Measurements from ENCODE around the gene C1orf232. TPM values are rescaled to one million over a fixed set of nuclear protein-coding genes. Genes with fewer than 3 reads are reported as not detected.
A peak's percentile ranks its signal among the peaks of the same experiment; 100 is the strongest.

Gene C1orf232
- total RNA-seq, 1 experiment from 2014 or later = not detected

DNA sequence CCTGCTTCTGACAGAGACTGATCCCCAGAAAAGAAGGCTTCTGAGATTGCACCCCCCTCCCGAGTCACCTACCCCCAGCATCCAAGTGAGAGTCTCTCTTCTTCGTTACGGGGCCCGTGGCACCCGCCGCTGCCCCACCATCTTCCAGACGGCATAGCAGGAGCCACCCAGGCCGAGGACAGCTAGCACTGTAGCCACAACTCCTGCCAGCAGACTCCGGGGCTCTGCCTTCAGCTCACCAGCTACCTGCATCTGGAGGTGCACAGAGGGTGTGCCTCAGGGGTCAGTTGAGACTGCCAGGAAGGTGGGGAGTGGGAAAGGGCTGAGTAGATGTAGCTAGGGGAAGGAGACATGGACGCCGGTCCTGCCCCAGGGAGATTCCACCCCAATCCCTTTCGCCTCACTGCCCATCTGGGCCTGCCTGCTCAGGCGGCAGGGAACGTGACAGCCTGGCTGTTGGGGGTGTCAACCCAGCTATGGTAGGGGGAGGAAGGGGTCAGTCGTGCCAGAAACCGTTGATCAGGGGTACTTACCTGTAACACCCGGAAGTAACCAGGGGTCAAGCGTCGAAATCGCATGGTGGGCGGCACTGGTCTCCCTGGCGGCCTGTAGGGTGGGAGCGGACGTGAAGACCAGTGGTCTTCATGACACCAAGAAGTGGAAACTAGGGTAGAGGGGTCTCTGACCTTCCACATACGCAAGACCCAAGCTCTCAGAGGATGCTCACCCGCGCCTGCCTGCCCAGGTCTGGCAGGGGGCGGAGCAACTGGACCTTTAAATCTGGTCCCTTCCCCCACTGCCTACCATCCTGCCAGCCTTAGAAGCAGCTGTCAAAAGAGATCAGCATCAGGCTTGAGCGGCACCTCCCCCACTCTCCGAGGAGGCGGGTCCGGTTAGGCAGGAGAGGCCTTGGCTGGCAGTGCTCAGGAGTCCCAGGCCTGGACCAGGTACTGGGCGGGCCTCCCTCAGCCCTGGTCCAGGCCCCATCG, 2.6 kb upstream of the C1orf232 start, which contains the start of gene ZNF593OS:
ZNF593OS (minus strand) TSS at position 749 of the 989 bp plus-strand sequence; CDS start at position 578, 171 bp downstream.
- Histone ChIP-seq H3K36me3 (ENCODE audit: low read depth, low read length) (no peaks in the 10 kb centered on the region), H3K79me2 (ENCODE audit: low read length) (peaks cover 19% of the 10 kb centered on the region), H3K27ac (ENCODE audit: low read length) (no peak within 1 kb of the TSS), H3K9me3 (ENCODE audit: low read length) (no peaks in the 10 kb centered on the region), H4K20me1 (ENCODE audit: low read length) (no peaks in the 10 kb centered on the region), H3K4me1 (ENCODE audit: insufficient read depth, low read length) (peaks cover 11% of the 10 kb centered on the region), H2AFZ (ENCODE audit: low read length) (no peak within 1 kb of the TSS), H3K4me2 (ENCODE audit: low read length) (peak within 1 kb of the TSS; percentile 97), H3K27me3 (ENCODE audit: low read length) (no peaks in the 10 kb centered on the region), H3K9me2 (replicated peaks; ENCODE audit: low read length) (no peaks in the 10 kb centered on the region), H3F3A (ENCODE audit: low read length, unreplicated experiment) (no peaks in the 10 kb centered on the region), H3K4me3 (ENCODE audit: low read length) (peak within 1 kb of the TSS; percentile 98), H3K9ac (ENCODE audit: low read length) (peak within 1 kb of the TSS; percentile 99; the same call in 1 of the 2 replicates)
- ATAC-seq (no peak), DNase-seq (no peak)
- POLR2A ChIA-PET (ENCODE audit: unreplicated experiment) = no interaction called here
- BruUV-seq (replicated peaks) = no TSS peak
- CTCF ChIA-PET = interaction anchor here (1.1 kb wide), 1 partner anchor 63 kb away, joined by 3 read pairs; the partner anchor contains the start of gene CEP85
- no peak for TF ChIP-seq EZH2phosphoT487 (IDR thresholded peaks at IDR 0.05; ENCODE audit: borderline replicate concordance, low read length)
- TF ChIP-seq EZH2 (IDR thresholded peaks at IDR 0.05; ENCODE audit: low read length, unreplicated experiment) = no peak
- no peak for TF ChIP-seq CTCF (conservative IDR thresholded peaks at IDR 0.05; ENCODE audit: low read depth, low read length)
- intact Hi-C loops (cut with micrococcal nuclease) = no loop called here

- Histone ChIP-seq H3F3A (ENCODE audit: low read length, unreplicated experiment) (no peaks in the 10 kb centered on the region), H3K9ac (ENCODE audit: low read length) (peak overlapping the region; percentile 99), H3K27ac (ENCODE audit: low read length) (peak overlapping the region; percentile 72; the same call in 1 of the 2 replicates), H3K4me2 (ENCODE audit: low read length) (peak overlapping the region; percentile 97), H4K20me1 (ENCODE audit: low read length) (no peaks in the 10 kb centered on the region), H3K4me1 (ENCODE audit: insufficient read depth, low read length) (peaks cover 11% of the 10 kb centered on the region), H2AFZ (ENCODE audit: low read length) (peak overlapping the region; percentile 97), H3K4me3 (ENCODE audit: low read length) (peak overlapping the region; percentile 98), H3K36me3 (ENCODE audit: low read depth, low read length) (no peaks in the 10 kb centered on the region), H3K27me3 (ENCODE audit: low read length) (no peaks in the 10 kb centered on the region), H3K79me2 (ENCODE audit: low read length) (peaks cover 19% of the 10 kb centered on the region), H3K9me2 (replicated peaks; ENCODE audit: low read length) (no peaks in the 10 kb centered on the region), H3K9me3 (ENCODE audit: low read length) (no peaks in the 10 kb centered on the region)
- TF ChIP-seq EZH2 (IDR thresholded peaks at IDR 0.05; ENCODE audit: low read length, unreplicated experiment) = no peak
- no peak for TF ChIP-seq CTCF (conservative IDR thresholded peaks at IDR 0.05; ENCODE audit: low read depth, low read length)
- no peak for TF ChIP-seq EZH2phosphoT487 (IDR thresholded peaks at IDR 0.05; ENCODE audit: borderline replicate concordance, low read length)
- peak; percentile 12; the same call in 1 of the 2 replicates for ATAC-seq
- TSS peak; percentile 88 for BruUV-seq (replicated peaks)
- ChIA-PET POLR2A (ENCODE audit: unreplicated experiment) (interaction anchor here (0.6 kb wide), 1 partner anchor 59 kb away, joined by 3 read pairs; the partner anchor contains the start of gene PDIK1L), CTCF (interaction anchor here (0.7 to 1.6 kb wide), 3 partner anchors 25 to 64 kb away, joined by 4 to 23 read pairs (median 6); partner anchors contain the start of gene CEP85)
- no peak for DNase-seq
- intact Hi-C loops (cut with micrococcal nuclease) = no loop called here
Observed at GRCh38 chr1:26170472-26170821, 1.7 kb upstream of the C1orf232 start.

All from PC-3 (cell line).